GM12801 (cell line): ENCODE measurements around the gene RAMP1.

Experiments used
- TF ChIP-seq, protein P1 (sequence below): IDR thresholded peaks from one replicate; pipeline ENCODE4 v1.5.1; 2011; ENCODE audit warnings: control low read depth; ENCODE audit not compliant: insufficient read length; ENCODE audit errors: extremely low read depth

Gene RAMP1

DNA sequence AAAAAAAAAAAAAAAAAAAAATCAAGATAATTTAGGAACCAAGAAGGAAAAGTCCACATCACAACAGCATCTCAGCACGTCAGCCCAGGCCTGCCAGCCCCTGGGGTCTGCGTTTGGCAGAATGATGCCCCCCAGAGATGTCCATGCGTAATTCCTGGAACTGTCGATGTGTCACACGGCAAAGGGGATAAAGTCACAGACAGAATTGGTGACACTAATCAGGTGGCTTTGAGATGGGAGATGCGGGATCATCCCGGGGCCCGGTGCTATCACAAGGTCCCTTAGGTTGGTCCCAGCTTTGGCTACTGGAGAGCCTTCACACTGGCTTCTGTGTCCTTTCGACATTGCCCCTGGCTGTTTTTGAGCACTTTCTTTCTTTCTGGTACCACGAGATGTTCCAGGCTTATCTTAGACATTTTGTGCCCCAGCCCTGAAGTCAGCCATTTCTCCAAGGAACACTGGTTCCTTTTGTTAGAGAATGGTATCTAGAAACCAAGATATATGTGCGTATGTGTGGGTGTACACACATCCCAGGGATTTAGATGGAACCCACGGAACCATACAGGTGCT, 20.7 kb downstream of the RAMP1 start:
- TF ChIP-seq, protein P1, sequence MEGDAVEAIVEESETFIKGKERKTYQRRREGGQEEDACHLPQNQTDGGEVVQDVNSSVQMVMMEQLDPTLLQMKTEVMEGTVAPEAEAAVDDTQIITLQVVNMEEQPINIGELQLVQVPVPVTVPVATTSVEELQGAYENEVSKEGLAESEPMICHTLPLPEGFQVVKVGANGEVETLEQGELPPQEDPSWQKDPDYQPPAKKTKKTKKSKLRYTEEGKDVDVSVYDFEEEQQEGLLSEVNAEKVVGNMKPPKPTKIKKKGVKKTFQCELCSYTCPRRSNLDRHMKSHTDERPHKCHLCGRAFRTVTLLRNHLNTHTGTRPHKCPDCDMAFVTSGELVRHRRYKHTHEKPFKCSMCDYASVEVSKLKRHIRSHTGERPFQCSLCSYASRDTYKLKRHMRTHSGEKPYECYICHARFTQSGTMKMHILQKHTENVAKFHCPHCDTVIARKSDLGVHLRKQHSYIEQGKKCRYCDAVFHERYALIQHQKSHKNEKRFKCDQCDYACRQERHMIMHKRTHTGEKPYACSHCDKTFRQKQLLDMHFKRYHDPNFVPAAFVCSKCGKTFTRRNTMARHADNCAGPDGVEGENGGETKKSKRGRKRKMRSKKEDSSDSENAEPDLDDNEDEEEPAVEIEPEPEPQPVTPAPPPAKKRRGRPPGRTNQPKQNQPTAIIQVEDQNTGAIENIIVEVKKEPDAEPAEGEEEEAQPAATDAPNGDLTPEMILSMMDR: no peak

DNA sequence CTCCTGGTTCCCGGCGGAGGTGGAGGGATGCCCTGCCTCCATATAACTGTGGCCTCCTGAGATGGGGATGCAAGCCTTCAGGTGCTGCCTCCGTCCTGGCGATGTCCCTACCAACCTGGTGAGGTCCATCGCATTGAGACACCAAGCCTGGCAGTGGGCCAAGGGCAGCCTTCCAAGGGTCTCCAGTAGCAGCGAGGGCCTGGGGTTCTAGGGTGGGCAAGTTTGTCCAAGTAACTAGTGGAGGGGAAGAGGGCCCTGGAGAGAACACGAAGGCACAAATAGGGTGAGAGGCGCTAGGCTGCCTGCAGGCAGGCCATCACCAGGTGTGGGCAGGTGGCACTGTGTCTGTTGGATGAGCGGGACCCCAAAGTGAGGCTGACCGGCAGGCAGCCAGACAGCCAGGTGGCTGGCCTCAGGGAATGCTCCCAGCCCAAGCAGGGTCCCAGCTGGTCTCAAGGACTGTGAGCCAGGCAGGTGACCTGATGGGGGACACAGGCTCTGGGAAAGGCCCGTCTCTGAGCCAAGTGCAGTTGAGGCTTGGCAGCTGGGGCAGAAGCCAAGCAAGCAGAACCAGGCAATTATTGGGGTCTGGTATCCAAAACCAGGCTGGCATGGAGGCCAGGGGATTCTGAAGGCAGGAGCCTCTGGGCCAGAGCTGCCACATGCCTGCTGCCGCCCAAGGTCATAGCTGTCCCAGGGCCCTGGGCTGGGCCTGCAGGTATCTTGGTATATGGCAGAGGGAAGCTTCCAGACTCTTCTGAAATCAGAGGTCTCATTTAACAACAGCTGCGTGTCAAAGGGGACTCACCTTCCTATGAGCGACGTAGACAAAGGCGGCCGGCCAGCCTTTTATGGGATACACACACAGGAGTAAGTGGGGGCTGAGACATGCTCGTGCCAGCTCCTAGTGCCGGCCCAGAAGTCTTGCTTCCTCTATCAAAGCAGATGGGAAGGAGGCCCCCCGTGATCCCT, 23.4 kb downstream of the RAMP1 start:
- TF ChIP-seq, protein P1: no peak

DNA sequence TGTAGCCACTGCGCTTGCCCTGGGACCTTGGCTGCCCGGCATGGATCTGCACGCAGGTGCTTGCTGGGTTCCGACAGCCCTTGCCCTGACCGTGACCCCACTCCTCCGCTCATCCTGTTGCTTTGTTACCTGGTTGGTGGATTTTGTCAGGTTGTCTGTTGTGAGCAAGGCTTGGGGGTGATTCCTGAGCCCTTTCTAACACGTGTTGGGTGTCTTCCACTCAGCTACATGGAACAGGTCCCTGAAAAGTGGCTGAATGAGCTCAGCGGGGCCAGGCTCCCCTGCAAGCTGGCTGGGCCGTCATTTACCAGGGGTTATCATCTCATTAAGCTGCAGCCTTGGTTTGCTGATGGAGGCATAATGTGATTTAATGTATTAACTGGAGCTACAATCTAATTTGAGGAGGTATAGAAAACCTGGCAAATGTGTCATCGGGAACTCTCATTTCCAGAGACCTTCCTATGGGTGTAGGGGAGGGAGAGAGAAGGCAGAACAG, 24.6 kb downstream of the RAMP1 start:
- TF ChIP-seq, protein P1: no peak

DNA sequence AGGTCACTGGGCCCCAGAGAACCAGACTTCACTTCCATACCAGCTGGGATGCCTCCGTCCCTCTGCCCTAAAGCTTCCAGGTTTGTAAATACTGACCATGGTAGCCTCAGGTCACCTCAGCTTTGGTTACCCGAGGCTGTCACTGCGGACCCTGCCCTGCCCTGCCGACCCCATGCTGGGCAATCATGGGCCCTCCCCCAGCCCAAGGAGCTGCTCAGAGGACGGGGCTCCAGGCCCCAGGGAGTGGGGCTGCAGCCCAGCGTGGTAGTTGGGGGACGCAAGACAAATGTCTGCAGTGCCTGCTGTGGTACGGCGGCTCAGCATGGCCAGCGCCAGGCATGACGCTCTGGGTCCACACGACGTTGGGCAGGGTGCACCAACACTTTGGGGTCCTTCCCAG, 25.3 kb downstream of the RAMP1 start:
- TF ChIP-seq, protein P1: no peak

DNA sequence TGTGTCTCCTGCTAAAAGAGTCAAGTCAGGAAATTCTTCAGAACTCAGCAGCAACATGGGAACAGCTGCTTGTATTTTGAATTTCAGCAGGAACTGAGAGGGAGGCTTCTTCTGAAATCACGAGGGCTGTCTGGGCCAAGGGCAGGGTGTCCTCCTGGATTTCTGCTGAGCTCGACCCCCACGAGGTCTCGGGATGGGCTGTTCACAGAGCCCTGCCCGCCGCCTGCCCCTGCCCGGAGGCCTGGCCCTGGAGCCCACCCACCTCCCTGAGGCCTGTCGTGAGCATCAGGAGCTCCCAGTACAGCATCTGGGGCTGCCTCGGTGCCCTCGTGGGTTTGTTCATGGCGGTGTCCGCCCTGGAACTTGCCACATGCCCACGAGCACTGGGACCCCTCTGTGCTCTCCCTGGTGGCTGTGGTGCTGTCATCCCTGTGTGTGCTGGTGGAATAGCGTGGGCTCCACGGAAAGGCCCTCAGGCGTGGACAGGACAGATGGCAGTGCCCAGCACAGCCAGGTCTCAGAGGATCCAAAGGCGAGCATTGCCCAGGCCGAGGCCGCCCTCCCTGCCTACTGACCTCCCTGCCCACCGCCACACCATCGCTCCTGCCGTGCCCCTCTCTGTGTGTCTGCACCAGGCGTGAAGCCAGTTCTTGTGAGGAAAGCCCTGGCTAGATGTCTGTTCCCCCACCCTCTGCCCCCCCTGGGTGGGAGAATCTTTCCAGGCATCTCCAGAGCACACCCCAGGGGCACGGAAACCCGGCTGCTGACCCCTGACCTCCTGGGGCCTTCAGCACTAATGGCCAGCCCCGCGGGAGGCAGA, 25.9 kb downstream of the RAMP1 start:
- TF ChIP-seq, protein P1: no peak

DNA sequence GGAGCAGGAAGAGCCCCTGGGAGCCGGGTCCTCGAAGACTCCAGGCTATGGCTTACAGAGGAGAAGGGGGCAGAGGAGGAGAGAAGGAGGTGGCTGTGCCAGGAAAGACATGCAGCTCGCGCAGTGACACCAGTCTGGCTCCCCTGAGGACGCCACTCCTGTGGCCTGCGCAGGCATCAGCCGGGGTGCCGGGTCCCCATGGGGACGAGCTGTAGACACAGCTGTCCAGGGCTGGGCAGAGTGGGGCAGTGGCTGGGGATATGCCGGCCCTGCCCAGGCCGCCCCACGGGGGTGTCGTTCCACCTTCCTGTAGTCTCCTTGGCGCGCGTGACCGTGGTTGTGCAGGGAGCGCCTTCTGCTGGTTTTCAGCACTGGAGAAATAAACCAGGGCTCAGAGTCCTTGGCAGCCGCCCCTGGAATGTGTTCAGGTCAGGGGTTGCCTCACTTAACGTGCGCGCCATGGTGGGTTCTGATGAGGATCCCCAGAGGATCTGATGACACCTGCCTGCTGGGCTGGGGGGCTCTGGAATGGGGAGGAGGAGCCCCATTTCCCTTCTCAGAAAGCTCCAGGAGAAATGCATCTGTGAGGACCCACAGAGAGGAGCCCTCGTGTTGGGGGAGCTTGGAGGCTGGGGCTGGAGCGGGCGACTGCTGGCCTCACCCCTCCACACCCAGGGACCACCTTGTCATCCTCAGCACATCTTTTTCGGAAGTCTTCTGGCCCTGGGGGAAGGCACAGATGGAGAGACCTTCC, 26.7 kb downstream of the RAMP1 start:
- TF ChIP-seq, protein P1: no peak
